ENCODE data around the gene SSTR3.

The SSTR3 gene

GRCh38 chr22:37193629-37194191 lies 18.6 kb downstream of the SSTR3 start:
- DNase-seq, result no peak

DNA sequence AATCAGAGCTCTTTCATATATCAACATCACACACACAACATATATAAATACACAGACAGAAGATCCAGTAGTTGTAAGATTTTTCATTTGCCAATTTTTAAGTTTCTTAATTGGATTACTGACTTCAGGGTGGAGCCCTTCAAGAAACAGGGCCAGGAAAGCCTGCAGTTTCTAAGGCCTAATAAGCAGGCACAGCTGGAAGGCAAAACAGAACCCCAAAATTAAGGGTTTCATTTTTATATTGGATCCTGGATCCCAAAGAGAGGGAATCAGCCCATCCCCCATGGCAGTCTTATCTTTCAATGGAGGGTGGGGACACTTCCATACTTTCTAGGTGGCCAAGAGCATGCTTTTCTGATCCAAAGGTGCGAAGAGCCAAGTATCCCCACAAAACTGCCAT lies 19.5 kb downstream of the SSTR3 start:
- DNase-seq, result no peak

GRCh38 chr22:37192204-37192603 lies 20.1 kb downstream of the SSTR3 start:
- DNase-seq, result no peak

- no peak for DNase-seq
Observed at GRCh38 chr22:37190262-37190780, 22.0 kb downstream of the SSTR3 start.

GRCh38 chr22:37188901-37189466 lies 23.3 kb downstream of the SSTR3 start:
- DNase-seq, result no peak

- no peak for DNase-seq
Observed at GRCh38 chr22:37187891-37188761, 24.2 kb downstream of the SSTR3 start, which contains the start of gene C1QTNF6. Gene C1QTNF6 (minus strand): TSS chr22:37188247. CDS start chr22:37188213, 34 bp downstream.

DNA sequence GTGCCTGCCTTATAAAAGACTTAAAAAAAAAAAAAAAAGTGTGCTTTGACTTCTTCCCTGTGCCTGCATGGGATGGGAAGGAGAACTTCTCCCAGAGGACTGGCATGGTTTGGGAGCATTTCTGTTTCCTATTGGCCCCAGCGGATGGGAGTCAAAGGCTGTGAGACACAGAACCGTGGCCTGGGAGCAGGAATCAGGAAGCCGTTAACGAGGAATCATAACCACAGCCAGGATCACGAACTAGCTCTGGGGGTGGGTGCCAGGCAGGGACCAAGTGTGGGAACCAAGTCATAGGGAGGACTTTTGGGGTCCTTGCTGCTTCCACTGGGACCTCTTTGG lies 24.8 kb downstream of the SSTR3 start:
- DNase-seq, result no peak

- DNase-seq, result no peak
Observed at GRCh38 chr22:37186997-37187522, 25.2 kb downstream of the SSTR3 start.

DNA sequence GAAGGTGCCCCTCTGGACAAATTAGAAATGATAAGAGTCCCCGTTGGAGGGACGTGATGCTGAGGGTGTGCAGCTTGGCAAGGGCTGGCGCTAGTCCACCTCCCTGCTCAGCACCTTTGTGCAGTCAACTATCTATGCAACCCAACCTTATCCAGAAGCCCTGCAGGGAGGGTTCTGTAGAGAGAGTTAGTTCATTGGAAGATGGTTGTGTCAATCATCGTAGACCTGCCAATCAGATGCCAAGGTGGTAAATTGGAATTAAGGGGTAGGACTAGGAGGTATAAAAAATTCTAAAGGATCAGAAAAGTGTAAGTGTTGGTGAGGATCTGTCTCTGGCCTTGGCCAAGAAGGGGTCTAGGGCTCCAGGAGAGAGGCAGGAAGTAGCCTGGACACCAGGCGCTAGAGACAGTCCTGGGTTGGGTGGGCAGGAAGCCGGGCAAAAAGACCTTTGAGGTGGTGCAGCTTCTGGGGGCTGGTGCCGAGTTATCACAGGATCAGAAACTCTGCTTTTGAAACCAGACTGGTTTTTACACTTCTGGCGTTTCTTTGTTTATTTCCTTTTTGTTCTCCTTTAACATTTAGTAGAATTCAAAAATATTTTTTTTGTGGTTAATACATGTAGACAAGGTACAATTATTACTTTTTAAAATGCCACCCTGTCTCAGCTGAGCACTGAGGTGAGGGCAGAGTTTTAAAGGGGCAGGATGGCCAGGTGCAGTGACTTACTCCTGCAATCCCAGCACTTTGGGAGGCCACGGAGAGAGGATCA lies 25.9 kb downstream of the SSTR3 start:
- DNase-seq, result no peak

DNA sequence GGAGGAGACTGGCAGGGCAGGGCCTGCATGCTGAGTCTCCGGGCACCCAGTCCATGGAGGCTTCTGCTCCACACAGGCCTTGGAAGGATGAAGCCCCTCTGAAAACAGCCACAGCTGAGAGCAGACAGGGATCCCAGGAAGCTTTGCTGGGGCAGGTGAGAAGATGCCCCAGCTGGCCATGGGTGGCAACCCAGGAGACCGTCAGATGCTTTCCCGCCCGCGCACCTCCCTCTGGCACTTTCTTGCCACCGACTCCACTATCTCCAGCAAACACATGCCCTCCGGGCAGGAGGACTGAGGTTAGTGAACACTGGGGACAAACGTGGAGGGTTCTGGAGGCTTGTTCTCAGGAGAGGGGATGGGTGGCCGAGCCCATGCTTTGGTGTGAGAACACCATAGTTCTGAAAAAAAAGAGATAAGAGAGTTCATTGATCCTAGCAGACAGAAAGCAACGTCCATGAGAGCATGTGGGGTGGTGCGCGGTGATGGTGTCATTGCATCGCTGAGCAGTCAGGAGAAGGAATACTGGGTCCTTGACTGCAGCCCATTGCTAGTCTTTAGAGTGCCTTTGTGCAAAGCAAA lies 26.5 kb downstream of the SSTR3 start:
- no peak for DNase-seq

- DNase-seq, result no peak
Observed at GRCh38 chr22:37184816-37185541, 27.3 kb downstream of the SSTR3 start.

- DNase-seq, result no peak
Observed at GRCh38 chr22:37184380-37184755, 27.9 kb downstream of the SSTR3 start.

GRCh38 chr22:37183432-37184379 lies 28.6 kb downstream of the SSTR3 start:
- DNase-seq, result no peak

DNA sequence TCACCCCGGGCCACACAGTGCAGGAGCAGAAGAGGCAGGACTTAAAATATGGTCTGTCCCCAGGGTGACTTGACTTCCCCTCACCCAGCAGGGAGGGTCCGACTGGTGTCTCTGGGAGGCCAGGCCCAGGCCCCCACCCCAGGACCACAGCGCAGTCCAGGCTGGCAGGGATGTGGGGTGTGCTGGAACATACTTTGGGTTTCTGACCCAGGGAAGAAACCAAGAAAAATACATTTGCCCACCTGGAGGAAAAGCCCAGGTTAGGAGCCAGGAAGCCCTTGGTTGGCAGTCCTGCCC lies 29.4 kb downstream of the SSTR3 start:
- DNase-seq, result no peak

- no peak for DNase-seq
Observed at GRCh38 chr22:37182101-37182948, 30.0 kb downstream of the SSTR3 start.

- no peak for DNase-seq
Observed at GRCh38 chr22:37181681-37182080, 30.6 kb downstream of the SSTR3 start.

DNA sequence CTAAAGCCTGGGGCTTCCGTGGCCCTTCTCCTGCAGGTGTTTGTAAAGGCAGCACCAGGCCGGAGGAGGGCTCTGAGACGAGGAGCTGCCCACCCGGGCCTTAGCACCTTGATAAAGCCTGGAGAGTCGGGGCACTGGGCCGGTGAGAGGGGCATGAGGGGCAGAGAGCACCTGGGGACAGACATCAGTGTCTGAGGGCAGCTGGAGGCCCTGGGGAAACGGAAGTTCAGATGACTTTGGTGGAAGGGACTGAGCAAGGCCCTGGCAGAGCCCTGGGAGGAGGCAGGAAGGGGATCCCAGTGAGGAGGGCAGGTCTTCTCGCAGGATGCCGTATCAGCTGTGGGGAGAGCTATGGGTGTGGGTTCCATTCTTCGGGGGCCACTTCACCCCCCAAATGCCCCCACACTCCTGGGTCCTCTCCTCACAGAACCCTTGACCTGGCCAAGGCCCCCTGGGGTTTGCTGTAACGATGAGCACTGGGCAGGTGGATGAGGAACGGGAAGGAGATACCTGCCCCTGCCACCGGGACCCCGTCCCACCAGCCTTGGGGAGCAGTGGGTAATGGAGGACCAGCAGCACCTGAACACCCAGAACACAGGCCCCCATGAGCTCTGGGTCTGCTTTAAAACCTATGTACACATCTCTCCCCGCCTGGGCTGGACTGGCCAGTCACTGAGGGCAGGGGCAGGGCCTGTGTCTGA lies 31.6 kb downstream of the SSTR3 start:
- no peak for DNase-seq

GRCh38 chr22:37179622-37180420 lies 32.5 kb downstream of the SSTR3 start:
- DNase-seq, result no peak

GRCh38 chr22:37179126-37179470 lies 33.2 kb downstream of the SSTR3 start:
- DNase-seq, result no peak
